Stimulated activated CD4-positive, alpha-beta T cell treated with anti-CD3 and anti-CD28 coated beads, Interleukin-12 subunit alpha, Interleukin-12 subunit beta, amount 100 ng/mL, for 48 hours (primary cell): Measurements from ENCODE around the gene P2RY13.

ENCODE experiments used
- DNase-seq, 3 donors: peaks; one replicate each; pipeline ENCODE4 v3.0.0-alpha.2; 2020; ENCODE audit warnings: low read depth in 2 of 3, low spot score in 1 of 3

P2RY13 gene

DNA sequence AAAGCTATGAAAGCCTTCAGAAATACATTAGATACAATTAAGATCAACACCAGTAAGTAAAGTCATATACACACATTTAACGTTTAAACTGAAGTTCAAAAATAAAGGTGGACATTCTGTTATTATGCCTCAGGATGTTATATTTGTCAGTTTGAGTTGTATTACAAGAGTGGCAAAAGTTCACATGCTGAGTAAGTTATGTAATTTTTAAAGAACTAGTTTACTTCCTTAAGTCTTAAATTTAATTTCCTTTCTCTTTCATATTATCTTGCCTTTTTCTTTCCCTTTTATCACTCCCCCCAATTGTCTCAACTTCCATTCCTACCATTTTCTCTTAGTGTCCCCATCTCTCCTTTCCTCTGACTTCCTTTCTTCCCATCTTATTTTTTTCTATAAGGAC, 7.8 kb downstream of the P2RY13 start:
- no peak for DNase-seq

DNA sequence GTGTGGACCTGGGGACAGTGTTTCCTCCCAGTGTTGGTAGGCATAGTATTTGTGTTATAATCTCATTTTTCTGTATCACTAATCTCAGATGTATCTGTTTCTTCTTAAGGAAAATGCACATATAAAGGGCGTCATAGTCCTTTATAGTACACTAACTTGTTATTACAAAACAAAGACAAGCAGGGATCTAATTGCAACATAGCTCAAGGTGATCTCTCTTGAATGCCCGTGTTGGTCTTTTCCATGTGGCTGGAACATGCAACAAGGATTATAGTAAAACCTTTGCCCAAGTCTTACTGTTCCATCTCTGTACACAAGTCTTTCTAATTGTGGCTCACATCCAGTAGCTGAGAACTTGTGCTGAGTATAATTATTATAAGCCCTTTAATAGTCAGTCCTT, 9.2 kb downstream of the P2RY13 start:
- DNase-seq, result no peak

DNA sequence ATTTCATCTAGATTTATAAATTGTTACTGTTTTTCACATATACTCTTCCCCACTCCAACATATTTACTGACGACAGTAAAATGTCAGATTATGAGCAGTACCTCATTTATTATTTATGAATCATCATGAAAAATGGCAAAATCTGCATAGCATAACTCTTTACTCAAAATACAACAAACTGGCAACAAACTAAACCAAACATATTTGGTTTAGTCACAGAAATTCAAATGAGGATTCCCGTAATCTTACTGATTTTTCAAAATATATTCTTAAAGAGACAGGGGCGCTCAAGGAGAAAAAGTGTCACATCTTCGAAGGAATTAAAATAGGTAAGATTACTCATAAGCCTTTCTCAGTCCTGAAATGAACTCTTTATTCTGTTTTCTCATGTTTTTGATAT, 9.7 kb downstream of the P2RY13 start:
- no peak for DNase-seq

GRCh38 chr3:151318991-151319390, 10.4 kb downstream of the P2RY13 start:
- no peak for DNase-seq

- no peak for DNase-seq
Measured at GRCh38 chr3:151318313-151318712, 11.0 kb downstream of the P2RY13 start.

- DNase-seq, result no peak
Measured at GRCh38 chr3:151316267-151316991, 12.9 kb downstream of the P2RY13 start, which contains the start of gene GPR87. GPR87 (minus strand) TSS chr3:151316820; CDS start chr3:151300100, 16,720 bp downstream.

- DNase-seq, result no peak
Measured at GRCh38 chr3:151315846-151316245, 13.5 kb downstream of the P2RY13 start.

DNA sequence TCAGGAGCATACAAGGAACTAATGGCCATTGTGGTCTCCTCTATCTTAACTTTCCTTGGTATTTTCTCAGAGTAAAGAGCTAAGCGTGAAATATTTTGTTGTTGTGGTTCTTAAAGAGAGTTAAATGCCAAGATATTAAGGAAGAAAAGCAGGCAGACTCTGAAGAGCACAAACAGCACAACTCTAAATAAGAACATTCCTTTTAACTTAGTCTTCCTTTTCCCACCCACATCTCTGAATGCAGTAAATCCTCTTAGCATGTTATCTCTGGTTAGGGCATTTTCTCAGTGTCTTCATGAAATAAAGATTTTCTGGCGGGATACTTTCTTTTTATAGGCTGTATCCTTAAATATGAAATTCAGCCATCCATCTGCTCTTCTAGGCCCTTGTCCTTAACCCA, 14.2 kb downstream of the P2RY13 start:
- no peak for DNase-seq

DNA sequence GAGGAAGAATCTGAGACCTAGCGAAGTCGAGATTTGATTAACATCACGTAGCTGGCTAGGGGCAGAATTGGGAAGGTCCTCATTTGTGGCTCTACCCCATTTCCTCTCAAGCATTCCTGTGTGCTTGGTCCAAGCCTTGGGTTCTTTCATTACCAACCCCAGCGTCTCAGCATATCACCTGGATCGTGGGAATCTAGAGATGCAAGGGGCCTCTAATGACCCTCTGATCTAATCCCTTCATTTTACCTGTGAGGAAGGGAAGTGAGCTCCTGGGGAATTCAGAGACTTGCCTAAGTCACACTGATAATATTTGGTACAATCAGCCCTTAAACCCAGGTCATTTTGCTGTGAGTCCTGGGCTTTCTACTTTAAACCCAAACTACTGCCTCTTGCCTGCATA, 14.8 kb downstream of the P2RY13 start:
- DNase-seq, result no peak

DNA sequence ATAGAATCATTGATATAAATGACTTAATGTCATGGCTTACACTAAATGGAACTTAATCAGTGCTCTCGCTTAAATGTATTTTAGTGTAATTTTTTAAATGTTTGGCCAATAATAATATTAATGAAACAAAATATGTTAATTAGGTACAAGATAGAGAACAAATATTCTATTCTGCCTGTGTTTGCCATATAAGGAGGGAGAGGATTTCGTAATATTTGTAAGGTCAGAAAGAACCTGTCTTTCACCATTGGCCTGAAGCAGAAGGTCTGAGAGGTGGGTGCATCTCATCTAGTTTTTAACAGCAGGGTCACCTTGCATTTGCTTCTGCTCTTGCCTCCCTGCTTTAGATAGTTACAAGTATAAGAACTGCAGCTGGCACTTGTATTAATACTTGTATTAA, 15.2 kb downstream of the P2RY13 start:
- DNase-seq, result no peak

- DNase-seq, result no peak
Measured at GRCh38 chr3:151312972-151313371, 16.4 kb downstream of the P2RY13 start.

- no peak for DNase-seq
Measured at GRCh38 chr3:151309566-151309965, 19.8 kb downstream of the P2RY13 start.

DNA sequence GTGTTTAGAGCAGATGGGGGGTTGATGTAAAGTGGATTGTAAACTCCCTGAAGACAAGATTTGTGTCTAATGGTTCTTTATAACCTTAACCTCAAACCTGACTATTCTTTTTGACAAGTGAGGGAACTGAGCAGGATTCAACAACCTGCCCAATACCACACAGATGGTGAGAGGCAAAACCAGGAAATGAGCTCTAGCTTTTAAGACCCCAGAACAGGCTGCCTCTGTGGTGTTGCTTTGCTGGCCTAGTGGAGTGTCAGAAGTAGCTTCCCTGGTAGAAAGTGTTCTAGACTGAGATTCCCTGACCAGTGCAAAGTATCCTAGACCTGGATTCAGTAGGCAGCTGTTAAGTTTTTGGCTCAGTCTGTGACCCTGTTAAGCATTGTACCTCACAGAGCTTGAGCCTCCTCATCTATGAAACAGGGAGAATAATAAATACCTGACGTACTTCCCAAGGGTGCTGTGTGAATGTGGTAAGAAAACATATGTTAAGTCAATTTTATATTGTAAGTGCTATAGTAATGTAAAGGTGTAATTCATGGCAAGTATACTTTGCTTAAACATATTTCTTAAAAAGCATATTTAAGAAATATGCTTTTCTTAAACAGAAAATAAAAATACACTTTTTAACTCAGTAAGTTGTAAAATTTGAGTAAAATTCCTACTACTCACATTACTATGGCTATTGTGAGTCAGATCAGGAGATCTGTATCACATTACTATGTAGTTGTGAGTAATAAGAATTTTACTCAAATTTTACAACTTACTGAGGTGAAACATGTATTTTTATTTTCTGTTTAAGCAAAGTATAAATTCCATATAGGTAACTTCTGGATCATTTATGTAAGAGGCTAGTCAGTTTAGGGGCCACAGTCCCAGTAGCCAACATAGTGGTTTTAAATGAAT, 21.5 kb downstream of the P2RY13 start:
- no peak for DNase-seq

- DNase-seq, result no peak
Measured at GRCh38 chr3:151307131-151307530, 22.2 kb downstream of the P2RY13 start.

GRCh38 chr3:151306168-151306810, 23.1 kb downstream of the P2RY13 start:
- no peak for DNase-seq

DNA sequence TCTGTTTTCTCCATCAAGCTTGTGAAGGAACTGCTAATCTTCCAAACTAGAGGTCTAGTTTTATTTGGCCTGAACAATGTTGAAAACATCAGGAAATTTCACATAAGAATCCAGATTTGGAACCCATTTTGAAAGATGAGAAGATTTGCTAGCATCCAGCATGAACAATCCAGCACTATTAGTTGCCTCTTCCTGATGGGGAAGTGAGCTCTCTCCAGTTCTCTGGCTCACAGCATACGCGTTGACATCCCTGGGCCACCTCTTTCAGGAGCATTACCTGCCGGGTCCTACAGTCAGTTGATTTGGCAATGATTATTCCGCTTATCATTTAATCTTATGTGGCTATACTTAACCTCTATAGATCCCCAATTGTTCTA, 23.6 kb downstream of the P2RY13 start:
- no peak for DNase-seq

- no peak for DNase-seq
Measured at GRCh38 chr3:151305060-151305774, 24.1 kb downstream of the P2RY13 start.

DNA sequence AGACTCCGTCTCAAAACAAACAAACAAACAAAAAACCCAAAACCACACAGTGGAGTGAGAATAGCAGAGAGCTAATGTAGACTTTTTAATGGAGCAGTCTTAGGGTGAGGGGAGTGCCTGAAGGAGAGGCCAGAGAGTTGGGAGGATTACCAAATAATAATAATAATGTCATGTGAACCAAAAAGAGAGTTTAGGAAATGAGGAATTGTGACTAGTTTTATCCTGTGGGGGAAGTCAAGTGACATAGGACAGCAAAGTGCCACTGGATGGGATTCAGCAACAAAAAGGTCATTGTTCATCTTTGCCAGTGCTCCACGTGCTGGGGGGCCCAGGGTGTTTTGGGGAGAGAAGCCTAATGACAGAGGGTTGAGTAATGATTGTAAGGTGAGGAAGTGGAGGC, 25.6 kb downstream of the P2RY13 start:
- no peak for DNase-seq

DNA sequence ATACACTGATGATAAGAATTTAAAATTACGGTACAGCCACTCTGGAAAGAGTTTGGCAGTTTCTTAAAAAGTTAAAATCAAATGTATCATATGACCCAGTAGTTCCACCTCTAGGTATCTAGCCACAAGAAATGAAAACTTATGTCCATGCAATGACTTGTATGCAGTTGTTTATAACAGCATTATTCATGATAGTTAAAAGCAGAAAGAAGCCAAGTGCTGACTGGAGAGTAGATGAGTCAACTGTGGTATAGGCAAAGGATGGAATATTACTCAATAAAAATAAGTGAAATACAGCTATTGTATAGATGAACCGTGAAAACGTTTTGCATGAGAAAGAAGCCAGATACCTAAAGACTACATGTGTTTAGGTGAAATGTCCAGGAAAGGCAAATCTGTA, 27.6 kb downstream of the P2RY13 start:
- no peak for DNase-seq

- no peak for DNase-seq
Measured at GRCh38 chr3:151300539-151300938, 28.8 kb downstream of the P2RY13 start.

DNA sequence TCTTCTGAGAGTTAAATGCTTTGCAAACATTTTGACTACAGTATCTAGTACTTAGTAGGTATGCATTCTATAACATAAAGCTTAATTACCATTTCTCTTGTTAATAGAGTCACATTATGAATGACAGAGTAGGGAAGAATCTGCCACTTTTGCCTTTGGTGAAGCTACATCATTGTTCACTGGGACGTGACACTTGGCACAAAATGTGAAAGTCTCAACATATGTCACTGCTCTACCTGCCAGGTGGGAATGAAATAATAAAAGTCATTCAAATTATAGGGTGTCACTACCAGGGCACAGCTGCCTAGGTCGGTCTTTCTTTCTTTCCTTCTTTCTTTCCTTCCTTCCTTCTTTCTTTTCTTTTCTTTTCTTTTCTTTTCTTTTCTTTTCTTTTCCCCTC, 30.3 kb downstream of the P2RY13 start:
- no peak for DNase-seq
